Erythroblast (primary cell): Measurements from ENCODE around the gene FAM229B.

Experiments used
- GATA1 ChIP-seq: IDR thresholded peaks from 2 replicates; pipeline ENCODE4 v1.6.1; 2011; ENCODE audit warnings: low read depth, mild to moderate bottlenecking, control low read depth, low read length, moderate library complexity
- POLR2A ChIP-seq: IDR thresholded peaks from 2 replicates; pipeline ENCODE4 v1.6.1; 2011; ENCODE audit warnings: mild to moderate bottlenecking, low read length

DNA sequence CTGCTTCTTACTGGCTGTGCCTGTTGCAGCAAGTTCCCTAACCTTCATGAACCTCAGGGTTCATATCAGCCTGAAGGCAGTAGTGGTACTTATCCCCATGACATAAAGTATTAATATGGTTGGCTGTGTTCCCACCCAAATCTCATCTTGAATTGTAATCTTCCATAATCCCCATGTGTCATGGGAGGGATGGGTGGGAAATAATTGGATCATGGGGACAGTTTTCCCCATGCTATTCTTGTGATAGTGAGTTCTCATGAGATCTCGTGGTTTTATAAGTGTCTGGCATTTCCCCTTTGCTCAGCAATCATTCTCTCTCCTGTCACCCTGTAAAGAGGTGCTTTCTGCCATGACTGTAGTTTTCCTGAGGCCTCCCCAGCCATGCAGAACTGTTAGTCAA is 61.8 kb downstream of the FAM229B start:
- no peak for TF ChIP-seq POLR2A
- TF ChIP-seq GATA1 = no peak
